DMS114 treated with DMSO at 0.1 percent for 48 hours (cell line): ENCODE measurements around the gene PNPLA5.

Source experiments
- DNase-seq: peaks from one replicate; lab custom pipeline; 2025; ENCODE audit not compliant: unreplicated experiment; lab: John Stamatoyannopoulos, UW

The PNPLA5 gene

DNA sequence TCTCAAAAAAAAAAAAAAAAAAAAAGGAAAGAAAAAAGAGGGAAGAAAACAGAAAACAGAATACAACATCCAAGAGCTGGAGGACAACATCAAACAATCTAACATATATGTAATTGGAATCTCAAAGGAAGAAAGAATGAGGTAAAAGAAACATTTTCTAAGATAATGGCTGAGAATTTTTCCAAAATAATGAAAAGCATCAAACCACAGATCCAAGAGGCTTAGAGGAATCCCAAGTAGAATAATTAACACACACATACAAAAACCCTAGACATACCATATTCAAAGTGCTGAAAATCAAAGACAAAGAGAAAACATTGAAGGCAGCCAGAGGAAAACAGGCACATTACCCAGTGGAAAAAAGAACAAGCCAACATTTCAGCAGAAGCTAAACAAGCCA is 34.4 kb downstream of the PNPLA5 start:
- DNase-seq = no peak

DNA sequence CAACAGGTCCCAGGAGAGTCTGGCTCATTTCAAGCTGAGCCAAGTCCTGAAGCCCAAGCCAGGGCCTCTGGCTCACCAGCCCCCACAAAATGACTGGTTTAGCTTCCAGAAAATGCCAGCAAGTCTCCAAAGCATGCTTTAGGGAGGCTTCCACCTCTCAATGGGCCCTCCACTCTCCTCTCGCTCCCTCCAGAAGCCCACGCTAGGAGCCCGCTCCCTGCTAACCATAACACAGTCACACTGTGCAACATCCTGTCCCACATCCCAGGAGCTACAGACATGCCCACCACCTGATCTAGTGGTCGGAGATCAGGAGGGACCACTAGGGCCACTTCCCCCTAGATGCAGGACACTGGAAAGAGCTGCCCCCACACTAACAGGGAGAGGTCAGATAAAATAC is 36.4 kb downstream of the PNPLA5 start:
- DNase-seq = no peak

GRCh38 chr22:43854786-43855271 is 37.0 kb downstream of the PNPLA5 start:
- no peak for DNase-seq

- DNase-seq = no peak
Measured at GRCh38 chr22:43854121-43854785, 37.6 kb downstream of the PNPLA5 start.

GRCh38 chr22:43853328-43853931 is 38.4 kb downstream of the PNPLA5 start:
- no peak for DNase-seq

DNA sequence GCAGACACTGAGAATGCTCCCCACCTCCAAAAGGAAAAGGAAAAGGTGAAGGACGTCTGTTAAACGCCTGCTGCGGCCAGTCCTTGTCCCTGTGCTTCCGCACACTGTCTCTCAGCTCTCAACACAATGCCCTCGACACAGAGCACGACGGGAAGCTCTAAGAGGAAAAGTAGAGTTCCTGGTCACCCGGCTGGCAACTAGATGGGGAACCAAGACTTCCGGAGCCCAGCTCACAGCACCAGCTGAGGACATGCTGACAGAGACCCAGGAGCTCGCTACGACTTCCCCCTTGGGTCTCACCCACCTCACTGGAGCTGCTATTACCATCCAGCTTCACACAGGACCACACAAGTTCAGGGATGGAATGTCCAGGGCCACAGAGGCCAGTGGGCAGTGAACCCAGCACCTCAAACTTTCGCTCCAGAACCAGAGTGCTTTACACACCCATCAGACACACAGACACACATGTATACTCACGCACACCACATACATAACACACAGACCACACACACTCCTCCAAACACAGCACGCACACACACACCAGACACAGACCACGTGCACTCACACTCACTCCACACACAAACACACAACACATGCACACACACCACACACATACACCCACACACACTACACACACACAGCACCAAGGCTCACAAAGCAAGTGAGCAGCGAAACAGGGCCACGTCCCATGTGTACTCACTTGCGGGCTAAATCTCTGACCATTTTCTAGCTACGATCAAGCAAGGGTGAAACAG is 39.1 kb downstream of the PNPLA5 start:
- no peak for DNase-seq

DNA sequence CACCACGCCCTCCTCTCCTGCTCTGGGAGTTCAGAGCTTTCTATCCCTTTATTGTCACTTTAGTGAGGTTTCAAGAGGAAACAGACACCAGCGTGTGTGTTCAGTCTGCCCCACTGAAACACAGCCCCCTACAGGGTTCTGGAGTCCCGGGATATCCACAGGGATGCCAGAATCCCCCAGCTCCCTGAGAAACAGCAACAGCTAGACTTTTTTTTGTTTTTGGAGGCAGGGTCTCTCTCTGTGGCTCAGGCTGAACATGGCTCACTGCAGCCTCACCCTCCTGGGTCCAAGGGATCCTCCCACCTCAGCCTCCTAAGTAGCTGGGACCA is 39.9 kb downstream of the PNPLA5 start:
- no peak for DNase-seq

DNA sequence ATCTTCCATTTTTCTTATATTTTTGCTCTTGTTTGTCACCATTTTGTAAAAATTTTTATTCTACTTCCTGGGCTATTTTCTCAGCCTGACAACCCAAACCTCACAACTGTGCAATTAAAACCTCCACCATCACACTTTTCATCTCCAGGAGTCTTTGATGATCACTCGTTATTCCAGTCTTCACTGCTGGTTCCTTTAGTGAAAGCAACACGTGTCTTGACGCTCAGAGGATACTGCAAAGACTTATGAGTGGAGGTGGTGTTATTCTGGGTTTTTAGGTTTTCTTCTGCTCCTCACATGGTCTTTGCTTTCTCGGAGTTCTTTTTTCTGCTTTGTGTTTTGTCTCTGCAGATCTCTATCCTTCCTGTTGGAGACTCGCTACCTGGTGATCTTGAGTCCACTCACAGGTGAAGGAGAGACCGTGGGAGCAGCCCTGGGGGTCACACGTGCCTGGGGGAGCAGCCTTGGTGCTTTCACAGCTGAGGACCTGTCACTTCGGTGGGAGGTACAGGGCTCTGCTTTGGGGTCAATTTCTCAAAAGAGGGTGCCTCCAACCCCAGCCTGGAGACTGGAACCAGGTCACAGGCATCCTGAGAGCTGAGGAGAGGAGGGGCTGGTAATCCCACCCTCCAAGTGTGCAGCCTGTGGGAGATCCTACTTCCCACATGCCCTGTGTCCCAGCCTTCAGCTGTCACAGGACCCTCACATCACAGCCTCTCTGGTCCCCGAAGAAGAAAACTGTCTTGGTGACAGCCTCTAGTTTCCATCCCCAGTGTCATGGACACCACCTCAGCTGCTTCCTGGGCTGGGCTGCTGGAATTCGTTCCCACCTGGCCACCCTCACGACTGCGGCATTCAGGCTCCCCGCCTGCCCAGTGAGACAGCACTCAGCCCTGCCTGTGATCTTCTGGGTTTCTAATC is 40.5 kb downstream of the PNPLA5 start:
- DNase-seq = no peak

GRCh38 chr22:43850529-43850928 is 41.3 kb downstream of the PNPLA5 start:
- no peak for DNase-seq

GRCh38 chr22:43849731-43850130 is 42.1 kb downstream of the PNPLA5 start:
- DNase-seq = no peak

DNA sequence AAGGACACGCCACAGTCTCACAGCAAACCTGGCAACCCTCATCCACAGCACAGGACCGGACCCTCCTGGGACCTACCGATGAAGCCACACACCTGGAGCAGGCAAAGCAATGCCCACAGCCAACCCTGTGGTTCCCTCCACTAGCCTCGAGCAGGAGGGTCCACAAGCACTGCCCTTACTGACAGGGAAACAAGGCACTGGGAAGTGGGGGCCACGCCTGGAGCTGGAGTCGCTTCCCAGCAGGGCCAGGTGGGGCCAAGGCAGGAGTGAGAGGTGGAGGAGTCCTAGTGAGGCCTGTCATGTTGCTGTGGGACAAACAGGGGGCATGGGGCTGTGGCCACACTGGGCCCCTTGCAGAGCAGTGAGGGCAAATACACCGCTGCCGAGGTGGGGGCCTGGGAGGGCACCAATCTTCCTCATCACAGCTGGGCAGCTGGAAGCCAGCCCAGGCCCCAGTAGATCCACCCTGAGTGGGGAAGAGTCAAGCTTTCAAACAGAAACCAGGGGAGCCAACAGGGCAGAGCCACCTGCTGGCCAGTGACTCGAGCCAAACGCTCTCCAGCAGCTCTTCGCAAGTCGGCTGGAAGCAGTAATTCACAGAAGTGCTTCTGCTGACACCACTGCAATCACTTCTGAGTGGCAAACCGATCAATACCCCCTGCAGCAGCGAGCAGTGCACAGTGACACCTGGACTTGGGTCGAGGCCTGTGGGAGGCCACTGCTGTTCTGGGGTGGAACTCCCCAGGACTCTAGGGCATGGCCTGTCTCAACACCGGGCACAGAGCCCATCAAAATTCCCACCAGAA is 43.2 kb downstream of the PNPLA5 start:
- DNase-seq = no peak

DNA sequence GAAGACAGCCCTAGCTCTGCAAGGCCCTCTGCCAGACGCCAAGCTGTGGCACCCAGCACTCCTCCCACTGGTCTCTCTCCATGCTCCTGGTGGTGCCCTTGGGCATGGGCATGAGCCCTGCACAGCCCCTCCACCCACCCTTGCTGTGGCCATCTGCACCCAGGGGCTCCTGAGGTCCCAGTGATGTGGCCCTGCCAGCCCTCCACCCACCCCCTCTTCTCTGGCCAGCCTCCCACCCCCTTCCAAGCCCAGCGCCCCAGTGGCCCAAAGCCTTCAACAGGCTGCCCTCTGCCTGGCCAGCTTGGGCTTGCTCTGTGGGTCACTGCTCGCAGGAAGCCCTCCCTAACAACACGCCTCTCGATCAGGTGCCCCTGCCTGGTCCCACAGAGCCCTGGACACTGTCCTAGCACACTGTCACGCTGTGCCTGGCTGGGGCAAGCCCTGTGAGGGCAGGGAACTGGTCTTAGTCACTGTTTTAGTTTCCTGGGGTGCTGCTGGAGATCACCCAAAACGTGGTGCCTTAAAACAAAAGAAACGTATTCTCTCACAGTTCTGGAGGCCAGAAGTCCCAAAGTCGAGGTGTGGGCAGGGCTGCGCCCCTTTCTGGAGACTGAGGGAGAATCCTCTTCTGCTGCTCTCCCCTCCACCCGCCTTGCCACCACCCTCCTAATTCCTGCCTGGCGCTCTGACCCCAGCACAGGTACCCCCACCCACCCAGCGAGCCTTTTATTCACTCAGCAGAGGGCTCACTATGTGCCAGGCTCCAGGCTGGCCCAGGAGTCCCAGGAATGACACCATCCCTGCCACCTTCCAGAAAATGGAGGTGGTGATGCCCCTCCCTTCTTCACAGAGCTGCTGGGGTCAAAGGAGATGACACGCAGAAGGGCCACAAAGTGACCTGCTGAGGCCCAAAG is 44.2 kb downstream of the PNPLA5 start:
- no peak for DNase-seq

- no peak for DNase-seq
Measured at GRCh38 chr22:43846966-43847365, 44.8 kb downstream of the PNPLA5 start.

- DNase-seq = no peak
Measured at GRCh38 chr22:43845981-43846380, 45.8 kb downstream of the PNPLA5 start.

- DNase-seq = no peak
Measured at GRCh38 chr22:43844560-43845545, 47.0 kb downstream of the PNPLA5 start.

DNA sequence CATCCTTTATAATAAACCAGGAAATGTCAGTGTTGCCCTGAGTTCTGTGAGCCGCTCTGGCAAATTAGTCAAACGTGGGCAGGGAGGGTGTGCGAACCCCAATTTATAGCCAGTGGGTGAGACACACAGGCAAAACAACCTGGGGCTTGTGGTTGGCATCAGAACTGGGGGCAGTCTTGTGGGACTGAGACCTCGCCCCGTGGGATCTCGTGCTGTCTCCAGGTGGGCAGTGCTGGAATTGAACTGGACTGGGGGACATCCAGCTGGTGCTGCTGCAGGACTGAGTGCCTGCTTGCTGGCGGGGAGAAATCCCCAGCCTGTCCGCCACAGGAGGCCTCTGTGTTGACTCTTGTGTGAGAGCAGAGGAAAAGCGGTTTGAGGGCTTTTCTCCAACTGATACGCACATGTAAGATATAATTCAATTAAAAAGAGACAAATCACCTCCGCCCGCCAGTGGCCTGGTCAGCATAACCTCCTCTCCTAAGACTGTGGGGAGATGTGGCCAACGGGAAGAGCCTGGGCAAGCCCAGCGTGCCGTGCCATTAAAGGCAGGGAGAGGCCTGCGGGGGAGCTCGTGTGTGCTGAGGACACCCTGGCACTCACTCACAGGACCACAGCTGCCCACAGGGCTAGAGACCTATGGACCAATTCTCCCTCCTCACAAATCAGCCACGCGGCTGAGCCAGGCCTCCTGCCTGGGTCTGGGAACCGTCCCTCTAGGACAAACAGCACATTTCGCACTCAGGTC is 47.9 kb downstream of the PNPLA5 start:
- no peak for DNase-seq

- DNase-seq = no peak
Measured at GRCh38 chr22:43841742-43842141, 50.1 kb downstream of the PNPLA5 start.
